GM18870 (cell line): Measurements from ENCODE around the gene DTD1.
A peak's percentile ranks its signal among the peaks of the same experiment; 100 is the strongest.

Experiments used
- ATAC-seq: cut with Tn5 transposase; IDR thresholded peaks from one replicate; pipeline ENCODE4 v1.9.1; 2021; ENCODE audit warnings: moderate library complexity; ENCODE audit not compliant: unreplicated experiment

Gene DTD1

GRCh38 chr20:18614244-18614643 lies 26.4 kb downstream of the DTD1 start:
- no peak for ATAC-seq

DNA sequence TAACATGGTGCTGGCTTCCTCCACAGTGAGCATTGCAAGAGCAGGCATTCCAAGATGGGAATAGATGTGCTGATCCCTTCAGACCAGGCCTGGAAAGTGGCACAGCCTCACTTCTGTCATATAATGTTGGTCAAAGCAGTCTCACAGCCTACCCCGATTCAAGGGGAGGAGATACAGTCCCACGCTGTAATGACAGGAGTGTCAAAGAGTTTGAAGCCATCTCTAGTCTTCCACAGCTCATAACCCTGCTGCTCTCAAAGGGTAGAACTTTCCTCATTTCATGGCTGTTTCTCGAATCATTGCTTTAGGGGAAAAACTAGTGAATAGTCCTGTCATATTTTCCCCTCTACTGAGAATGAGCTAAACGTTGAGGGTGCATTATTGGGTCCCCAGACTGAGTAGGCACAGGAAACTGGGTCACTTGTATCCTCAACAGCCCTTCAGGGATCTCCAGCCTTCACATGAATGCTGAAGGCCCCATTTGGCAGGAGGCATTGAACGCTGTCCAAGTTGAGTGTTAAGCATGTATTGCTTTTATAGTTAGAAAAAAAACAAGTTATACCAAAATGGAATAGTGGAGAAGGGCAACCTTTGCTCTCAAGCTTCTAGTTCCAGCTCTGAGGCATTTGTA lies 27.3 kb downstream of the DTD1 start:
- no peak for ATAC-seq

- no peak for ATAC-seq
These were observed 33.1 kb downstream of the DTD1 start for GRCh38 chr20:18621004-18621403.

GRCh38 chr20:18623156-18623910 lies 35.5 kb downstream of the DTD1 start:
- ATAC-seq, result no peak

- no peak for ATAC-seq
These were observed 37.1 kb downstream of the DTD1 start for GRCh38 chr20:18624948-18625347.

GRCh38 chr20:18625907-18626655 lies 38.2 kb downstream of the DTD1 start:
- no peak for ATAC-seq

- no peak for ATAC-seq
These were observed 40.6 kb downstream of the DTD1 start for GRCh38 chr20:18628330-18628920.

- ATAC-seq, result peak; percentile 64
These were observed 44.4 kb downstream of the DTD1 start for GRCh38 chr20:18632196-18632789.

DNA sequence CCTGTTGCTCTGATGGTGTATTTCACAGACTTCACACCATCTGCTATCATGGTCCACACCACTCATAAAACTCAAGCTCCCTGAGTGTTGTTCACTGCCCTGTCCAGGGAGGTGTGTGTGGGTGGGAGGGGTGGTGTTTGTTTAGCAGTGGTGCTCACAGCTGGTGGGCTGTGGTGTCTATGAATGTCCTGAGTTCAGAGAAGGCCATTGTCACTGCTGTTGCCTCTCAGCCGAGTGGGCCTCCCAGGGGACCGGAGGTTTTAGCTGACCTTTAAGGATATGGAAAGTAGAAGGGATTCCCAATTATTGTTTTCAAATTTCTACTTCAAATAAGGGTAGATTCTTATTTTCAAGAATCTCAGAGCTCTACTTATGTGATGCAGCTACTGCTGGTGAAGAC lies 45.6 kb downstream of the DTD1 start:
- no peak for ATAC-seq

DNA sequence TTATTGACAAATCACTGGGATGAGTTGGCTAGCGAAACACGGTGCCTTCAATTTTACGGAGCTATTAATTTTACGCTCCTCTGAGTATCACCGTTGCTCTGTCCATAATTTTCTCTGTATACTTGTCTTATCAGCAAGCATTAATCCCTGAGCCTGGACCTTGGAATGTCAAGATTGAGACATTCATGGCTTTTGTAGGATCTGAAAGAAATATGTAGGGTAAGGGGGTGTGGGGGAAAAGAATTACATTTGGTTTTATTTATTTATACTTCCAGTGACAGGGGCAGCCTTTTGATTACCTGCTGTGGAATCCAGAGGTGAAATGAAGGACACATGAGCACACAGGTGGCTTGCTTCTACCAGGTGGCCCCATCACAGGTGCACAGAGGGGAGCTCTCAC lies 46.6 kb downstream of the DTD1 start:
- no peak for ATAC-seq

DNA sequence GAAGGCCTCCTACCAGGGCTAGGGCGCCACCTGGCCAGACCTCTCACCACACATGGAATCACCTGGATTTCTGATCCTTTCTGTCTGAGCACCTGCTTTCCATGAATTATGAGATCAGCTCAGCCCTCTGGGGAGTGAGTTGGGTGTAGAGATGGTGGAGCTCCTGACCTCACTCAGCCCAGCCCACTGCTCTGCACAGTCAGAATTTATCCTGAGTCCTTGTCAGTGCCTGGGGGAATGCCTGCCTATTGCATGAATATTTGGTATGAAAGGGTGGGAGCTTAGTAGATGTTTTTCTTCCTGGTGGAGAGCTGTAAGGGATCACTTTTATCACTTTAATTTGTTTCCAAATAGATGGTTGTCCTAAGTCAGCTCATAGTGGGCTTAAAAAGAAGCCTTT lies 47.5 kb downstream of the DTD1 start:
- no peak for ATAC-seq

- ATAC-seq, result no peak
These were observed 49.4 kb downstream of the DTD1 start for GRCh38 chr20:18637224-18637623.

- ATAC-seq, result no peak
These were observed 50.9 kb downstream of the DTD1 start for GRCh38 chr20:18638768-18639167.

GRCh38 chr20:18639501-18639979 lies 51.7 kb downstream of the DTD1 start:
- ATAC-seq, result no peak

- no peak for ATAC-seq
These were observed 57.4 kb downstream of the DTD1 start for GRCh38 chr20:18645196-18645745.

DNA sequence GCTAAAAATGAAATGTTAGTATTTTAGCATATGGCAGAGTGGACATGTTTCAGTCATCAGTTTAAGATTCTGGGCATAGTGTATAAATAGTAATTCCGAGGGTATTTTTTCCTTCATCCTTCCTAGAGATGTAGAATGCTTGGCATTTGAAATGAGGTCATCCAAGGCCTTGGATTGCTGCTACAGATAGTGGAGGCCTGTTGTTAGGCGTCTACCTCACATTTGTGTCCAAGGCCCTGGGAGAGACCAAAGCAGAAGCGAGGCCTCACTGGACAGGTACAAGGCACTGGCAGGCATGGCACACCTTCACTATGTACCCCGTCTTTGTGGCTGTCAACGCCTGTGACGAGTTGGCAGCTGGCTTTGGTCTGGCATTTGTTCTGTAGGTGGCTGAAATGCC lies 58.0 kb downstream of the DTD1 start:
- no peak for ATAC-seq

DNA sequence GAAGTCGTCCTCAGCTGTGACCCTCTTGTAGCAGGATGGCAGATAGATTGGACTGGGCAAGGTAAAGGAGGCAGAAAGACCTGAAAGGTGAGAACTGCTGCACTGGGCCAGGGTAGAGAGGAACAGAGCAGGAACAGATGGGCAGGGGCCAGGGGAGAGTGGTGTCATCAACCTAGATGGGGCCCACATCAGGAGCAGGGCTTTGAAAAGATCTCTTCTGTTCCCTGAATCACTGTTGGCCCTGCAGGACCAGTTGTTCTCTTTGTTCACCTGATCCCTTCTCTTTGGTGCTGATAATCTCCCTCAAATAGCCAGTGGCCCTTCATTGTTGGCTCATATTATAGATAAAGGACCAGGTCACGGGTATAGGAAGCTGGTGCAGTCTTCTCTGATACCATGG lies 59.9 kb downstream of the DTD1 start:
- ATAC-seq, result no peak

GRCh38 chr20:18650224-18650623 lies 62.4 kb downstream of the DTD1 start:
- ATAC-seq, result no peak

DNA sequence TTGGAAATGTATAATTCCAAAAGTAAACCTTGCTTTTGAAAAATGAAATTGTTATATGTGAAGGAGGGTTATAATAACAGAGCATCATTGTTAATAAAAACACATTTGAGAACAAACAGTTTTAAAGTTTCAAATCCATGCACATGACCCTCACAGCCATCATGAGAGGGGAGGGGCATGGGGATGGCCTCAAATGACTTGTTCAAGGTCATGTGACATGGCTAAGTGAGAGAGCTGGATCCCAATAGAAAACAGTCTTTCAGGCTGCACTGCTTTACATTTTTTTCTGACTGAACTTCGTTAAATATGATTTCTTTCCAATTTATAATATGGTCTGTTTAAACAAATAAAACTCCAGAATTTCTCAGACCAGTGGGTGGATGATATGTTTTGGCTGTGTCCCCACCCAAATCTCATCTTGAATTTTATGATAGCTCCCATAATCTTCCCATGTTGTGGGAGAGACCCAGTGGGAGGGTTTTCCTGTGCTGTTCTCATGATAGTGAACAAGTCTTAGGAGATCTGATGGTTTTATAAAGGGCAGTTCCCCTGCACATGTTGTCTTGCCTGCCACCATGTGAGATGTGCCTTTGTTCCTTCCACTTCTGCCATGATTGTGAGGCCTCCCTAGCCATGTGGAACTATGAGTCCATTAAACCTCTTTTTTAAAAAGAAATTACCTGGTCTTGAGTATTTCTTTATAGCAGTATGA lies 66.0 kb downstream of the DTD1 start:
- ATAC-seq, result no peak

GRCh38 chr20:18654448-18654773 lies 66.6 kb downstream of the DTD1 start:
- no peak for ATAC-seq
